ENCODE data around the gene CTDP1. TPM values are rescaled to one million over a fixed set of nuclear protein-coding genes. Genes with fewer than 3 reads are reported as not detected.

Gene CTDP1
- total RNA-seq, 2 donors from 2014 or later: 8.8 to 21.8 TPM

GRCh38 chr18:79795446-79795845 lies 115.8 kb downstream of the CTDP1 start:
- Histone ChIP-seq H3K27ac (no peak overlapping the region), H3K4me3 (no peak overlapping the region), H3K9me3 (no peaks in the 10 kb centered on the region), H3K36me3 (replicated peaks in 1 of 2; ENCODE audit: insufficient read depth in 1 of 2, low read depth in 2 of 2) (no peaks in the 10 kb centered on the region), H3K27me3 (peaks cover 0 to 19% of the 10 kb centered on the region in 2 donors), H3K4me1 (peaks cover 31% of the 10 kb centered on the region)
- ATAC-seq (no peak), DNase-seq (peak in 1 of 4 donors; percentile 0)
- TF ChIP-seq POLR2A (IDR thresholded peaks at IDR 0.05) (no peak), CTCF (IDR thresholded peaks at IDR 0.05) (no peak)
- WGBS, 2 donors: 72 to 79% methylated on average over 17 to 19 of the region's 19 CpGs
- intact Hi-C loops (cut with DNase I): no loop called here

- WGBS, 2 donors: 38 to 39% methylated on average over 7 of the region's 7 CpGs
- no peaks in the 10 kb centered on the region for H3K36me3 ChIP-seq (replicated peaks in 1 of 2; ENCODE audit: insufficient read depth in 1 of 2, low read depth in 2 of 2)
- TF ChIP-seq POLR2A (IDR thresholded peaks at IDR 0.05): no peak
- no peak for TF ChIP-seq CTCF (IDR thresholded peaks at IDR 0.05)
- peaks cover 30% of the 10 kb centered on the region for H3K4me1 ChIP-seq
- peak in 1 of 4 donors; percentile 2 for DNase-seq
- H3K4me3 ChIP-seq: no peak overlapping the region
- intact Hi-C loops (cut with DNase I): no loop called here
- no peak overlapping the region for H3K27ac ChIP-seq
- peaks cover 0 to 19% of the 10 kb centered on the region in 2 donors for H3K27me3 ChIP-seq
- H3K9me3 ChIP-seq: no peaks in the 10 kb centered on the region
- ATAC-seq: no peak
These were observed 116.4 kb downstream of the CTDP1 start for GRCh38 chr18:79796016-79796415.

- WGBS, 2 donors: 17 to 21% methylated on average over 7 to 21 of the region's 21 CpGs
- Histone ChIP-seq H3K4me1 (peaks cover 22% of the 10 kb centered on the region), H3K9me3 (no peaks in the 10 kb centered on the region), H3K27ac (no peak overlapping the region), H3K4me3 (no peak overlapping the region), H3K36me3 (replicated peaks in 1 of 2; ENCODE audit: insufficient read depth in 1 of 2, low read depth in 2 of 2) (no peaks in the 10 kb centered on the region), H3K27me3 (peaks cover 0 to 19% of the 10 kb centered on the region in 2 donors)
- intact Hi-C loops (cut with DNase I): no loop called here
- no peak for TF ChIP-seq CTCF (IDR thresholded peaks at IDR 0.05)
- TF ChIP-seq POLR2A (IDR thresholded peaks at IDR 0.05): no peak
- no peak for ATAC-seq
- DNase-seq: peak in 1 of 4 donors; percentile 4
These were observed 117.2 kb downstream of the CTDP1 start for GRCh38 chr18:79796531-79797405.

GRCh38 chr18:79797518-79798345 lies 118.1 kb downstream of the CTDP1 start, which contains the start of gene KCNG2:
Gene KCNG2, plus strand, starts transcription at chr18:79797938. Its CDS starts 65,730 bp downstream, at chr18:79863668.
- no peaks in the 10 kb centered on the region for H3K9me3 ChIP-seq
- no peak within 1 kb of the TSS for H3K4me3 ChIP-seq
- intact Hi-C loops (cut with DNase I): no loop called here
- H3K27me3 ChIP-seq: peaks cover 0 to 19% of the 10 kb centered on the region in 2 donors
- TF ChIP-seq POLR2A (IDR thresholded peaks at IDR 0.05) (no peak), CTCF (IDR thresholded peaks at IDR 0.05) (peak in 1 of 7 experiments; percentile 7)
- no peaks in the 10 kb centered on the region for H3K36me3 ChIP-seq (replicated peaks in 1 of 2; ENCODE audit: insufficient read depth in 1 of 2, low read depth in 2 of 2)
- WGBS, 2 donors: 4 to 10% methylated on average over 15 to 55 of the region's 92 CpGs
- no peak within 1 kb of the TSS for H3K27ac ChIP-seq
- DNase-seq: peak in 1 of 4 donors; percentile 8
- peak; percentile 41 for ATAC-seq
- peaks cover 18% of the 10 kb centered on the region for H3K4me1 ChIP-seq

Data from body of pancreas (tissue), 4 donors.